Caco-2 (cell line): ENCODE measurements around the gene PDCD11. TPM values are rescaled to one million over a fixed set of nuclear protein-coding genes. Genes with fewer than 3 reads are reported as not detected.
"Not testable (repeated sequence)": the region's sequence is repeated elsewhere in the genome, so short reads cannot be mapped to it uniquely, and the experiment has no call there.

Source experiments
- BruUV-seq: library from RNA; stranded (reverse); fragments of 400-500 nt; replicated peaks from 2 replicates; lab custom pipeline; 2021; lab: Mats Ljungman, UMichigan
- CTCF ChIA-PET: fragments of 300-600 bp; sonication (Branson Sonifier 250); formaldehyde crosslinking; loops from one replicate; lab custom pipeline; 2022; ENCODE audit warnings: antibody characterized with exemption; lab: Charles Lee
- POLR2A ChIA-PET: fragments of 300-600 bp; sonication (Branson Sonifier 250); formaldehyde crosslinking; loops from one replicate; lab custom pipeline; 2022; ENCODE audit warnings: antibody characterized with exemption; lab: Charles Lee
- DNase-seq, 2 experiments: peaks; one replicate each; pipeline versions ENCODE4 v3.0.0 to v3.0.0-alpha.2; 2020 to 2022
- H3K27me3 ChIP-seq: replicated peaks from 2 replicates; pipeline ENCODE4 v1.6.0; 2011; ENCODE audit warnings: low read length; ENCODE audit not compliant: control insufficient read depth, insufficient read depth
- H3K36me3 ChIP-seq: 2 replicates; pipeline ENCODE4 v1.5.1; 2011; ENCODE audit warnings: low read length; ENCODE audit not compliant: control insufficient read depth, insufficient read depth
- H3K4me1 ChIP-seq: fragments of 250-450 bp; sonication (Bioruptor Pico); 2 replicates; pipeline ENCODE4 v1.5.1; 2020; ENCODE audit warnings: mild to moderate bottlenecking
- H3K4me3 ChIP-seq: 2 replicates; pipeline ENCODE4 v1.5.1; 2011; ENCODE audit warnings: low read depth, mild to moderate bottlenecking, control low read depth, low read length
- H3K9me3 ChIP-seq: fragments of 250-450 bp; sonication (Bioruptor Pico); 2 replicates; pipeline ENCODE4 v1.5.1; 2020; ENCODE audit warnings: mild to moderate bottlenecking, moderate library complexity
- H3K27ac Mint-ChIP-seq: one replicate; pipeline ENCODE4 v1.8.0; 2022; ENCODE audit warnings: mixed read lengths; ENCODE audit not compliant: unreplicated experiment
- H3K27me3 Mint-ChIP-seq: one replicate; pipeline ENCODE4 v1.8.0; 2022; ENCODE audit warnings: mixed read lengths; ENCODE audit not compliant: insufficient read depth, unreplicated experiment
- H3K36me3 Mint-ChIP-seq: one replicate; pipeline ENCODE4 v1.8.0; 2022; ENCODE audit warnings: mild to moderate bottlenecking, mixed read lengths; ENCODE audit not compliant: insufficient read depth, unreplicated experiment
- H3K4me1 Mint-ChIP-seq: one replicate; pipeline ENCODE4 v1.8.0; 2022; ENCODE audit warnings: low read depth, mixed read lengths; ENCODE audit not compliant: unreplicated experiment
- H3K4me3 Mint-ChIP-seq: one replicate; pipeline ENCODE4 v1.8.0; 2022; ENCODE audit warnings: mild to moderate bottlenecking, moderate library complexity, mixed read lengths; ENCODE audit not compliant: unreplicated experiment
- H3K9me3 Mint-ChIP-seq: one replicate; pipeline ENCODE4 v1.8.0; 2022; ENCODE audit warnings: mixed read lengths; ENCODE audit not compliant: unreplicated experiment
- intact Hi-C: fragments of 100-400 bp; cut with micrococcal nuclease; formaldehyde crosslinking; loops from one replicate; pipeline ENCODE4 v1.10.0; 2022; ENCODE audit not compliant: unreplicated experiment
- total RNA-seq: library from RNA; stranded (reverse); gene quantifications from 2 replicates; pipeline ENCODE4 v1.2.3, GENCODE V29; 2022
- TF ChIP-seq, protein P1 (sequence below), 2 experiments: fragments of 200-600 bp in 1 of 2; IDR thresholded peaks; 1 replicate in 1 of 2; 2 replicates in 1 of 2; pipeline versions ENCODE4 v1.5.1 to v1.8.0; 2011 to 2022; ENCODE audit warnings: antibody characterized with exemption in 1 of 2, control low read depth in 1 of 2, inconsistent platforms in 1 of 2, low read depth in 1 of 2, low read length in 1 of 2, mild to moderate bottlenecking in 1 of 2, moderate library complexity in 1 of 2; ENCODE audit not compliant: insufficient read depth in 1 of 2, severe bottlenecking in 1 of 2, unreplicated experiment in 1 of 2

PDCD11 gene
- total RNA-seq, 1 experiment from 2014 or later: 55.3 TPM

DNA sequence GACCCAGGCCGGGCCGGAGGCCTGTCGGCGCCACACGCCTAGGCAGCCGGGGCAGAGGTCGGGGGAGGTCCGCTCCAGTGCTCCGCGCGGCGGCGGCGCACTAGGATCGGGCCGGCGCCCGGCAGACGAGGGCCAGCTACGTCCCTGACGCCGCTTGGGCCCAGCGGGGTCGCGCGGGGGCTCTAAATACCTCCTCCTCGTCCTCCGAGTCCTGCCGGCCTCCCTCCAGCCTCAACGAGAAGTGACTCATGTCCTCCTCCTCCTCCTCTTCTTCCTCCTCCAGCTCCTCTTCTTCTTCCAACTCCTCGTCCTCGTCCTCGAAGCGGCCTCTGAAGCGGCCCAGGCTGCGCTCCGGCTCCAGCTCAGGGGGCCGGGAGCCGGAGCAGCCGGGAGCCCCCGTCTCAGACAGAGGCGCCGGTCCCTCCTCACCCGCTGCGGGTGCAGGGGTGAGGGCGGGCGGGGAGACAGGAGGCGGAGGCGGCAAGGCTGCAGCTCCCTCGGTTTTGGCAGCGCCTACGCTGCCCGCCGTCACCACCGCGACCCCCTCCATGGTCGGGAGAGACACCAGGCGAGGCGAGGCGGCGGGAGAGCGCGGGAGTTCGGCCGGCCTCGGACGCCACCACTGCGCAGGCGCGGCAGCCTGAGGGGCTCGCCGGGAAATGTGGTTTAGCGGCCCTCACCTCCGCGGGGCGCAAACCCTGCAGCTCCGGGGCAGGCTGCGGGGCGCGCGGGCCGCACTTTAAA, 45.7 kb upstream of the PDCD11 start, which contains the start of gene PCGF6:
Gene PCGF6, minus strand, starts transcription at position 624 of the 744 bp plus-strand sequence. Its CDS starts 74 bp downstream, at position 550.
- DNase-seq: peak; percentile 84 to 93
- ChIA-PET CTCF (no interaction called here), POLR2A (interaction anchor here (0.6 to 1.7 kb wide), 2 partner anchors 17 to 30 kb away, joined by 4 to 10 read pairs; partner anchors contain the start of gene TAF5)
- intact Hi-C loops: loop anchor here (1.0 to 2.0 kb wide), 2 partner anchors 10 to 18 kb away; no protein-coding TSS in a partner anchor
- peak within 1 kb of the TSS; percentile 76 for H3K27ac Mint-ChIP-seq
- TF ChIP-seq, protein P1, sequence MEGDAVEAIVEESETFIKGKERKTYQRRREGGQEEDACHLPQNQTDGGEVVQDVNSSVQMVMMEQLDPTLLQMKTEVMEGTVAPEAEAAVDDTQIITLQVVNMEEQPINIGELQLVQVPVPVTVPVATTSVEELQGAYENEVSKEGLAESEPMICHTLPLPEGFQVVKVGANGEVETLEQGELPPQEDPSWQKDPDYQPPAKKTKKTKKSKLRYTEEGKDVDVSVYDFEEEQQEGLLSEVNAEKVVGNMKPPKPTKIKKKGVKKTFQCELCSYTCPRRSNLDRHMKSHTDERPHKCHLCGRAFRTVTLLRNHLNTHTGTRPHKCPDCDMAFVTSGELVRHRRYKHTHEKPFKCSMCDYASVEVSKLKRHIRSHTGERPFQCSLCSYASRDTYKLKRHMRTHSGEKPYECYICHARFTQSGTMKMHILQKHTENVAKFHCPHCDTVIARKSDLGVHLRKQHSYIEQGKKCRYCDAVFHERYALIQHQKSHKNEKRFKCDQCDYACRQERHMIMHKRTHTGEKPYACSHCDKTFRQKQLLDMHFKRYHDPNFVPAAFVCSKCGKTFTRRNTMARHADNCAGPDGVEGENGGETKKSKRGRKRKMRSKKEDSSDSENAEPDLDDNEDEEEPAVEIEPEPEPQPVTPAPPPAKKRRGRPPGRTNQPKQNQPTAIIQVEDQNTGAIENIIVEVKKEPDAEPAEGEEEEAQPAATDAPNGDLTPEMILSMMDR (IDR thresholded peaks at IDR 0.05; ENCODE audit: insufficient read depth in 1 of 2, low read depth in 1 of 2, low read length in 1 of 2, severe bottlenecking in 1 of 2, unreplicated experiment in 1 of 2): peak in 1 of 2 experiments; percentile 7
- Histone ChIP-seq H3K4me1 (no peaks in the 10 kb centered on the region), H3K36me3 (no peaks in the 10 kb centered on the region; the same call in 1 of the 2 replicates), H3K9me3 (no peaks in the 10 kb centered on the region), H3K27me3 (no peaks in the 10 kb centered on the region), H3K4me3 (peak within 1 kb of the TSS; percentile 79)
- no peaks in the 10 kb centered on the region for H3K27me3 Mint-ChIP-seq
- peaks cover 13% of the 10 kb centered on the region for H3K36me3 Mint-ChIP-seq
- H3K9me3 Mint-ChIP-seq: no peaks in the 10 kb centered on the region
- peak within 1 kb of the TSS; percentile 79 for H3K4me3 Mint-ChIP-seq
- BruUV-seq: TSS peak; percentile 32
- H3K4me1 Mint-ChIP-seq: no peaks in the 10 kb centered on the region

DNA sequence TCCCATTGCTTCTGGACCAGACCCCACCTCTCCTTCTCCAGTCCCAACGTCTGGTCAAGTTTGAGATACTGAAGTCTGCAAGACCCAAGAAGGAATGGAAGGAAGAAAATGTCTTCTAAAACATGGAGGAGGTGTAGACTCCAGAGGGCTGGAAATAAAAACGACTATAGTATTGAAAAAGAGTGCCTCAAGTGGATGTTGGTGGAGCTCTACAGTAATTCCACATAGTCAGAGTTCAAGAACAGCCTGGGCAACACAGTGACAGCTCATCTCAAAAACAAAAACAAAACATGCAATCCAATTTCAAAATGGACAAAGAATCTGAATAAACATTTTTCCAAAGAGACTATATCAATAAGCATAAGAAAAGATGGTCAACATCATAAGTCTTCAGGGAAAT, 43.1 kb upstream of the PDCD11 start:
- Mint-ChIP-seq H3K27ac (no peak overlapping the region), H3K36me3 (peaks cover 3% of the 10 kb centered on the region), H3K9me3 (no peaks in the 10 kb centered on the region), H3K4me1 (no peaks in the 10 kb centered on the region), H3K4me3 (no peak overlapping the region), H3K27me3 (no peaks in the 10 kb centered on the region)
- TF ChIP-seq, protein P1 (IDR thresholded peaks at IDR 0.05; ENCODE audit: insufficient read depth in 1 of 2, low read depth in 1 of 2, low read length in 1 of 2, severe bottlenecking in 1 of 2, unreplicated experiment in 1 of 2): no peak
- H3K36me3 ChIP-seq: no peaks in the 10 kb centered on the region
- H3K9me3 ChIP-seq: no peaks in the 10 kb centered on the region
- intact Hi-C loops: no loop called here
- H3K4me3 ChIP-seq: no peak overlapping the region
- DNase-seq: no peak
- ChIA-PET POLR2A (interaction anchor here (0.7 kb wide), 1 partner anchor 12 kb away, joined by 7 read pairs; no protein-coding TSS in a partner anchor), CTCF (interaction anchor here (0.7 kb wide), 2 partner anchors 57 to 289 kb away, joined by 3 to 8 read pairs; no protein-coding TSS in a partner anchor)
- no TSS peak for BruUV-seq
- H3K4me1 ChIP-seq: no peaks in the 10 kb centered on the region
- H3K27me3 ChIP-seq: no peaks in the 10 kb centered on the region

DNA sequence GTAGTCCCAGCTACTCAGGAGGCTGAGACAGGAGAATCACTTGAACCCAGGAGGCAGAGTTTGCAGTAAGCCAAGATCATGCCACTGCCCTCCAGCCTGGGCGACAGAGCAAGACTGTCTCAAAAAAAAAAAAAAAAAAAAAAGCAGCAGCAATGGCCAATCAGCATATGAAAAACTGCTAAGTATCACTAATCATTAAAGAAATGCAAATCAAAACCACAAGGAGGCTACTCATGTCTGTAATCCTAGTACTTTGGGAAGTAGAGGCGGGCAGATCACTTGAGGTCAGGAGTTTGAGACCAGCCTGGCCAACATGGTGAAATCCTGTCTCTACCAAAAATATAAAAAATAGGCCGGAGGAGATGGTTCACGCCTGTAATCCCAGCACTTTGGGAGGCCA, 41.9 kb upstream of the PDCD11 start:
- H3K27me3 Mint-ChIP-seq, CTCF ChIA-PET, H3K4me1 Mint-ChIP-seq, DNase-seq, H3K4me3 ChIP-seq, H3K9me3 Mint-ChIP-seq, H3K27ac Mint-ChIP-seq, H3K9me3 ChIP-seq, intact Hi-C loops, H3K27me3 ChIP-seq, H3K36me3 ChIP-seq, H3K36me3 Mint-ChIP-seq, POLR2A ChIA-PET, BruUV-seq, H3K4me1 ChIP-seq, H3K4me3 Mint-ChIP-seq: not testable (repeated sequence)
